DND-41 (cell line): ENCODE measurements around the gene SMIM29.

Experiments
- EZH2 ChIP-seq: IDR thresholded peaks from 3 replicates; pipeline ENCODE4 v1.6.1; 2012; ENCODE audit warnings: borderline replicate concordance, low read depth, mild to moderate bottlenecking, moderate library complexity, low read length, inconsistent platforms; ENCODE audit not compliant: severe bottlenecking
- TF ChIP-seq, protein P1 (sequence below): IDR thresholded peaks from 2 replicates; pipeline ENCODE4 v1.5.1; 2012; ENCODE audit warnings: borderline replicate concordance, low read length, moderate library complexity, mild to moderate bottlenecking; ENCODE audit not compliant: poor library complexity, severe bottlenecking; ENCODE audit errors: extremely low read depth

DNA sequence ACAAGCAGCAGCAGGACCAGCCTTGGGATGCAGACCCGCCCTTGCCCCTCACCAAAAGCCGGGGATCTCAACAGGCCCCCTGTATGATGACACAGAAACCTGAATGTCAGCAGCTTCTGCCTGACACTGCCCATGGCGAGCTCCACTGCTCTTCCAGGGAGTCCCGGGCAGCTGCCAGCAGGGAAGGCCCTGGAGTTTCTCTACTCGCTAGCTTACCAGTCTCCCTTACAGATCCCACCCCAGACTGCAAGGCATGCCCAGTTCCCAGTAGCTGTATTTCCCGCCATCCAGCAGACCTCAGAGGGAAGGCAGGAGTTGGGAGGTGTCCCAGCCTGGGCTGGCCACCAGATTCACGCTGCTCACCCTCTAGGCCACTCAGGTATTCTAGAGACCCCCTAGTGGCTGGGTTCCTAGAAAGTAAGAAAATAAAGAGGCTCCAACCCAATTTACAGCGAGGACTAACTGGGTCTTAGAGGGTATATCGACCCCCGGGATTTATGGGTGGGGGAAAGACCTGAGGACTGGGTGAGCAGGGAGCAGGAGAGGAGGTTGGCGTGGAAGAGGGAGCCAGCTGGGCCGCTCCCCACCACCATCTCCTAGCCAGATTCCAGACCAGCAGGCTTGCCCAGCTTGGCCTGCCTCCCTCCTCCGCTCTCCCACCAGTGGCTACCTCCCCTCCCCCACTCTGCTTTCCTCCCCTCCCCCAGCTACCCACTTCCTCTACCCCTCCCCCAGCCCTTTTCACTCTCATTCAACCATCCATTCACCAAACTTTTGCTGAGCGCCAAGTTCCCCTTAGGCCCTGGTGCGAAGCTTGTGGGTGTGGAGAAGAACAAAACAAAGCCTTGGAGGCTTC, 21.8 kb downstream of the SMIM29 start:
- TF ChIP-seq, protein P1, sequence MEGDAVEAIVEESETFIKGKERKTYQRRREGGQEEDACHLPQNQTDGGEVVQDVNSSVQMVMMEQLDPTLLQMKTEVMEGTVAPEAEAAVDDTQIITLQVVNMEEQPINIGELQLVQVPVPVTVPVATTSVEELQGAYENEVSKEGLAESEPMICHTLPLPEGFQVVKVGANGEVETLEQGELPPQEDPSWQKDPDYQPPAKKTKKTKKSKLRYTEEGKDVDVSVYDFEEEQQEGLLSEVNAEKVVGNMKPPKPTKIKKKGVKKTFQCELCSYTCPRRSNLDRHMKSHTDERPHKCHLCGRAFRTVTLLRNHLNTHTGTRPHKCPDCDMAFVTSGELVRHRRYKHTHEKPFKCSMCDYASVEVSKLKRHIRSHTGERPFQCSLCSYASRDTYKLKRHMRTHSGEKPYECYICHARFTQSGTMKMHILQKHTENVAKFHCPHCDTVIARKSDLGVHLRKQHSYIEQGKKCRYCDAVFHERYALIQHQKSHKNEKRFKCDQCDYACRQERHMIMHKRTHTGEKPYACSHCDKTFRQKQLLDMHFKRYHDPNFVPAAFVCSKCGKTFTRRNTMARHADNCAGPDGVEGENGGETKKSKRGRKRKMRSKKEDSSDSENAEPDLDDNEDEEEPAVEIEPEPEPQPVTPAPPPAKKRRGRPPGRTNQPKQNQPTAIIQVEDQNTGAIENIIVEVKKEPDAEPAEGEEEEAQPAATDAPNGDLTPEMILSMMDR, result peak; percentile 22
- no peak for TF ChIP-seq EZH2
